ENCODE measurements around the gene FBXL20. TPM values are rescaled to one million over a fixed set of nuclear protein-coding genes. Genes with fewer than 3 reads are reported as not detected.

Gene FBXL20
- total RNA-seq, 2 donors from 2014 or later: 22.4 to 43.6 TPM

GRCh38 chr17:39359994-39360393 is 41.4 kb downstream of the FBXL20 start:
- H3K36me3 ChIP-seq: no peaks in the 10 kb centered on the region
- TF ChIP-seq CTCF (IDR thresholded peaks at IDR 0.05): no peak
- no peak for TF ChIP-seq POLR2AphosphoS5 (IDR thresholded peaks at IDR 0.05)
- TF ChIP-seq POLR2A (IDR thresholded peaks at IDR 0.05): no peak
- no peak overlapping the region for H3K27ac ChIP-seq
- H3K27me3 ChIP-seq (replicated peaks; ENCODE audit: insufficient read depth): no peaks in the 10 kb centered on the region
- H3K9me3 ChIP-seq: no peaks in the 10 kb centered on the region
- no peak overlapping the region for H3K4me3 ChIP-seq
- H3K4me1 ChIP-seq (replicated peaks): no peaks in the 10 kb centered on the region
- WGBS: 93% methylated on average over 1 of the region's 1 CpG
- intact Hi-C loops (cut with DNase I): no loop called here
- no peak for DNase-seq (ENCODE audit: low spot score)

GRCh38 chr17:39357986-39358385 is 43.4 kb downstream of the FBXL20 start:
- Histone ChIP-seq H3K27me3 (replicated peaks; ENCODE audit: insufficient read depth) (no peaks in the 10 kb centered on the region), H3K4me3 (no peak overlapping the region), H3K36me3 (no peaks in the 10 kb centered on the region), H3K27ac (no peak overlapping the region), H3K4me1 (replicated peaks) (no peaks in the 10 kb centered on the region), H3K9me3 (no peaks in the 10 kb centered on the region)
- TF ChIP-seq POLR2A (IDR thresholded peaks at IDR 0.05): no peak
- TF ChIP-seq CTCF (IDR thresholded peaks at IDR 0.05): no peak
- no peak for TF ChIP-seq POLR2AphosphoS5 (IDR thresholded peaks at IDR 0.05)
- WGBS: 74% methylated on average over 3 of the region's 3 CpGs
- DNase-seq (ENCODE audit: low spot score): no peak
- intact Hi-C loops (cut with DNase I): no loop called here

GRCh38 chr17:39357488-39357887 is 43.9 kb downstream of the FBXL20 start:
- TF ChIP-seq CTCF (IDR thresholded peaks at IDR 0.05): no peak
- no peak for TF ChIP-seq POLR2A (IDR thresholded peaks at IDR 0.05)
- TF ChIP-seq POLR2AphosphoS5 (IDR thresholded peaks at IDR 0.05): no peak
- H3K27ac ChIP-seq: no peak overlapping the region
- intact Hi-C loops (cut with DNase I): no loop called here
- H3K27me3 ChIP-seq (replicated peaks; ENCODE audit: insufficient read depth): no peaks in the 10 kb centered on the region
- no peak for DNase-seq (ENCODE audit: low spot score)
- 77% methylated on average over 8 of the region's 8 CpGs for WGBS
- H3K36me3 ChIP-seq: no peaks in the 10 kb centered on the region
- H3K9me3 ChIP-seq: no peaks in the 10 kb centered on the region
- no peaks in the 10 kb centered on the region for H3K4me1 ChIP-seq (replicated peaks)
- no peak overlapping the region for H3K4me3 ChIP-seq

- DNase-seq (ENCODE audit: low spot score): no peak
- Histone ChIP-seq H3K4me3 (no peak overlapping the region), H3K4me1 (replicated peaks) (no peaks in the 10 kb centered on the region), H3K27me3 (replicated peaks; ENCODE audit: insufficient read depth) (no peaks in the 10 kb centered on the region), H3K9me3 (no peaks in the 10 kb centered on the region), H3K27ac (no peak overlapping the region), H3K36me3 (no peaks in the 10 kb centered on the region)
- 57% methylated on average over 2 of the region's 2 CpGs for WGBS
- TF ChIP-seq CTCF (IDR thresholded peaks at IDR 0.05) (no peak), POLR2AphosphoS5 (IDR thresholded peaks at IDR 0.05) (no peak), POLR2A (IDR thresholded peaks at IDR 0.05) (no peak)
- intact Hi-C loops (cut with DNase I): no loop called here
Measured at GRCh38 chr17:39352986-39353385, 48.4 kb downstream of the FBXL20 start.

- Histone ChIP-seq H3K36me3 (no peaks in the 10 kb centered on the region), H3K4me3 (no peak overlapping the region), H3K27ac (no peak overlapping the region), H3K9me3 (no peaks in the 10 kb centered on the region), H3K27me3 (replicated peaks; ENCODE audit: insufficient read depth) (no peaks in the 10 kb centered on the region), H3K4me1 (replicated peaks) (no peaks in the 10 kb centered on the region)
- 78% methylated on average over 4 of the region's 4 CpGs for WGBS
- DNase-seq (ENCODE audit: low spot score): no peak
- no peak for TF ChIP-seq POLR2A (IDR thresholded peaks at IDR 0.05)
- TF ChIP-seq POLR2AphosphoS5 (IDR thresholded peaks at IDR 0.05): no peak
- no peak for TF ChIP-seq CTCF (IDR thresholded peaks at IDR 0.05)
- intact Hi-C loops (cut with DNase I): no loop called here
Measured at GRCh38 chr17:39352511-39352910, 48.9 kb downstream of the FBXL20 start.

All from prostate gland (tissue), 2 donors.